Hepatocyte (in vitro differentiated cells): ENCODE results near the gene INTS11.

Experiments
- CTCF ChIP-seq: fragments of 200-600 bp; sonication (generic); IDR thresholded peaks from 2 replicates; pipeline ENCODE4 v1.5.1; 2016; ENCODE audit warnings: antibody characterized with exemption, mild to moderate bottlenecking; ENCODE audit not compliant: poor library complexity
- EZH2phosphoT487 ChIP-seq: fragments of 200-600 bp; sonication (generic); IDR thresholded peaks from one replicate; pipeline ENCODE4 v1.6.1; 2018; ENCODE audit warnings: antibody characterized with exemption, mild to moderate bottlenecking, low read depth, moderate library complexity; ENCODE audit not compliant: unreplicated experiment, severe bottlenecking

GRCh38 chr1:1345384-1345783 is 20.9 kb upstream of the INTS11 start:
- TF ChIP-seq CTCF: no peak
- no peak for TF ChIP-seq EZH2phosphoT487
